ENCODE measurements around the gene IFI27.

The IFI27 gene

DNA sequence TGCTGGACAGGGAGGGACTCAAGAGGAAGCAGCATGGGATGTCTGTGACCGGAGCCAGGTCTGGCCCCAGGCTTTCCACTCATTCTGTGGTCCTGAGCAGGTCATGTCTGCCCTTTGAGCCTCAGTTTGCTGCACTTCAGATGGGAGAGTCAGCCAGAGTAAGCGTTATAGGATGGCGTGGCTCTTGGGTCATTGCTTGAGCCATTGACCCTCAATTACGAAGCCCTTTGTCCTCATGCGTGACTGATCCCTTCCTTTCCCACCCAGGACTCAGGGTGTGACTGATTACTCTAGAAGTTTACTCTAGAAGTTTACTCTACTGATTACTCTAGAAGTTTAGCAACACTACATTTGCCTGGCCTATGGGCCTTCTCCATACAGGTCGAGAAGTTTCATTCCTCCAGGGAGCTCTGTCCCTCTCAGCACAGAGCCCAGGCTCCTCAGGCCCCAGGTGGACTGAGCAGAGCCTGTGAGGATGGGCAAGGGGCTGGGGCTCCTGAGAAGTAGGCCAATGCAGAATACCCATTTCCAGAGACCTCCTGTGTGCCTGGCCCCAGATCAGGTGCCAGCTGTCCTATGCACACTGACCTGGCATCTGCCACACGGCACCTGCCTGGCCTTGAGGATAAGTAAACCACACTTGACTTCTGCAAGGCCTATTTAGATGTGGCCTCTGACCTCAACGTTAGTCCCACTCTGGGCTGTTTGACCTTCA, 7.6 kb upstream of the IFI27 start:
- DNase-seq (ENCODE audit: low spot score): no peak

DNA sequence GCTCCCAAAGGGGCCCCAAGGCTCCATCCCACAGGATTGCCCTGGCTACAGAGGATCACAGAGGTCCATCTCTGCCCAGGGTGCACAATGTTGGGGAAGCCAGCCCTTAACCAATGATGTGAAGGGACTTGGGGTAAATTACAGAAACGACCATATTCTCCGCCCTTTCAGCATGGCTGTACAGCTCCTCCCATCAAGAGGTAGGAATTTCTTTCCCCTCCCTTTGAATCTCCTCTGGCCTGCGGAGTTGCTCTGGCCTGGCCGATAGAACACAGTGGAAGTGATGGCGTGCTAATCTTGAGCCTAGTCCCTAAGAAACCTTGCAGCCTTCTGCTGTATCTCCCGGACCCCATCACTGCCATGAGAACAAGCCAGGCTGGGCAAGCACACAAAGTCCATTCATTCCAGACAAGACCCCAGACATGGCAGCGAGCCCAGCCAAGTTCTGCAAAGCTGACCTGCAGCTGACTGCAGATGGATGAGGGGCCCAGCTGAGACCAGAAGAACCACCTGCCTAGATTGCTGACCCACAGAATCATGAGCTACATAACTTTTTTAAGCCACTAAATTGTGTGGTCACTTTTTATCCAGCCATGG, 6.9 kb upstream of the IFI27 start:
- no peak for DNase-seq (ENCODE audit: low spot score)

DNA sequence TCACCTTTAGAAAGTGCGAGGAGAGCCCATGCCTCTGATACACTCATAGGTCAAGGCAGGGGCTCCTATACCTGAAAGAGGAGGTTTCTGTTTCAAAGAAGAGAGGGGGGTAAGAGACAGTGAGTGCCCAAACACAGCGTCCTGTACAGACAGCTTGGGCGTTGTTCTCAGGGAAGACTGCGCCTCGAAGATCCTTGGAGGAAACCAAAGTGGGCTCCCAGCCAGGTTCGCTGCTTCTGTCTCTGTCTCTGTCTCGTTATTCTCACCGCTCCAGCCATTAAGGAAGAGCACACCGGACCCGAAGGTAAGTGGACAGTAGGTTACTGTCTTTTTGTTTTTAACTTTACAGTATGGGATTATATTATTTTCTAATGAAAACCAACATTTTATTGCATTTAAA, 5.8 kb upstream of the IFI27 start:
- DNase-seq (ENCODE audit: low spot score): no peak

DNA sequence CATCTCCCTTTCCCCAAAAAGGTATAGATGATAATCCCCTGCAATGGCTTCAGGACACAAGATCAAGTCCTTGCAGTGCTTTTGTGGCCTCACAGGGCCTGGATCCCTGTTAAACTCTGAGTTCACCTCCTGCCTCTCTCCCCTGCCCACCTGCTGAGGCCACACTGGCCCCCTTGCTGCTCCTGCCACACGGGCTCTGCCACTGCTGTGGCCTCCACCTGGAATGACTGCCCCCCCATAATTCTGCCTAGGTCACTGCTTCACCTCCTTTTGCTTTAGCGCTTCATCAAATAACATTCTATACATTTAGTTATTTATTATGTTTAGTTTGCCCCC, 653 bp upstream of the IFI27 start:
- no peak for DNase-seq (ENCODE audit: low spot score)

DNA sequence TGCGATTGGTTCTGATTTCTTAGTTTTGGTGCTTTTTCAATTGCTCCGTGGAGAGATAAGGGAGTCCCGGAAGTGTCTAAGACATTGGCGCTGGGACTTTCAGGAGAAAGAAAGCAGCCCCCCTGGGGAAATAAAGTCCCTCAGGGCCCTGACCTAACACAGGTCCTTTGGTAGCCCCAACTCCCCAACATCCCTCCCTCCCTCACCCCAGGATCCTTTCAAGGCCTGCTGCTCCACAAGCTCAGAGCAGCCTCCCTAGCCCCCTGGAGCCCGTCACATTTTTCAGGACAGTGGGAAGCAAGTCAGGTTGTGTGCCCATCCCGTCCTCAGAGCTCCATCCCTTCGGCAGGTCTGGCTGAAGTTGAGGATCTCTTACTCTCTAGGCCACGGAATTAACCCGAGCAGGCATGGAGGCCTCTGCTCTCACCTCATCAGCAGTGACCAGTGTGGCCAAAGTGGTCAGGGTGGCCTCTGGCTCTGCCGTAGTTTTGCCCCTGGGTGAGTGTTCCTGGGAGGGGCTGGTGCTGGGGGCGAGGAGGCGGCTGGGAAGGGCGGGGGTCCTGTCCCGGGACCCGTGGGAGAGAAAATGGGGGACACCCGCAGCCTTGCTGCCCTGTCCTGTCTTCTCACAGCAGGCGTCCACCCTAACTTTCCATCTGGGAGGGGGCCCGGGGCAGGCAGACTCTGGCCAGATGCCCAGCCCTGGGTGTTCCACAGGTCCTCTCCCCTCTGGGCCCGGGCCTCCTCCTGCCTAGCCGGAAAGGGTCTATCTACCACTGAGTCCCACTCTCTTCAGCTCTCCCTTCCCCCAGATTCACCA, 950 bp downstream of the IFI27 start:
- no peak for DNase-seq (ENCODE audit: low spot score)

DNA sequence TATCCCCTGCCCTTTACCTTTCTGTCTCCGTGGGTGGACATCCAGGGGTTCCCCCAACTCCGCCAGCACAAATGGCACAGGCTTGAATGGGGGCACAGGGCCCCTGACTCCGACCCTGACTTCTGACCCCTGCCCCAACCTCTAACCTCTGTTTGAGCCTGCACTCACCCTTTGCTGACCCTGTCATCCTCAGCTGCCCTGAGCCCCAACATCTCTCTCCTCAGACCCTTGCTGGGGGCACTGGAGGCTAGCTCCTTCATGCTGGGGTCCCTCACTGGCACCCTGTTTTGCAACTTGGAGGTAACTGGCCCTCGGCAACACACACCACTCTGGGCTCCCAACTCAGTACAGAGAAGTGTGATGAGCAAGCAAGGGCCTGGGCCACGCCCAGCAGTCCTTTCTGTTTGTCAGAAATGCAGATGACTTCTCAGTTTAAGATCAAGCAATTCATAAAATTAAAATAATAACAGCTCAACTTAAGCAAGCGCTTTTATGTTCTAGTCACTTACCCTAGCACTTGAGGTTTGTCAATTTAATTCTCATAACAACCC, 2.1 kb downstream of the IFI27 start:
- DNase-seq (ENCODE audit: low spot score): no peak

DNA sequence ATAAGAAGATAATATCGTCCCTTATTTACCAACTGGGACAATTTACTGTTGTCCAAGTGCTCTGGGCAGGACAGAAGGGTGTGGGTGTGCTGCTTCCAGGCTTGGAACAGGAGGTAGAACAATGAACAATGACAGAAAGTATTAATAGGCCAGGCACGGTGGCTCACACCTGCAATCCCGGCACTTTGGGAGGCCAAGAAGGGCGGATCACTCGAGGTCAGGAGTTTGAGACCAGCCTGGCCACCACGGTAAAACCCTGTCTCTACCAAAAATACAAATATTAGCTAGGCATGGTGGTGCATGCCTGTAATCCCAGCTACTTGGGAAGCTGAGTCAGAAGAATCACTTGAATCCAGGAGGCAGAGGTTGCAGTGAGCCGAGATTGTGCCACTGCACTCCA, 2.5 kb downstream of the IFI27 start:
- DNase-seq (ENCODE audit: low spot score): no peak

DNA sequence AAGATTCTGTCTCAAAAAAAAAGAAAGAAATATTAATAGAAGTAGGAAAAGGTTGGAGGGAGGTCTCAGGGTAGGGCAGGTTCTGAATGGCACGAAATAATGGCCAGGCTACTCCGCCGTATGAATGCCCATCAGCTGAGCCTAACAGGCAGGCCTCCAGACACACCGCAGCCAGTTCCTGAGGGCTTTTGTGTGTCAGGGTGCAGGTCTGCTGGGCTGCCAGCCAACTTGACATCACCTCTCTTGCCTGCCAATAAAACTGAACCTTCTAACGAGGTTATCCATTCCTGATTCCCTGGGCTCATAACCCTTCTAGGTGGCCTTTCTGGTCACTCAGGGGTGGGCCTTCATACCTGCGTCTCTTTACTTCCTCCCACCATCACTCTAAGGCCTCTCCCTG, 3.0 kb downstream of the IFI27 start:
- DNase-seq (ENCODE audit: low spot score): peak; percentile 56

DNA sequence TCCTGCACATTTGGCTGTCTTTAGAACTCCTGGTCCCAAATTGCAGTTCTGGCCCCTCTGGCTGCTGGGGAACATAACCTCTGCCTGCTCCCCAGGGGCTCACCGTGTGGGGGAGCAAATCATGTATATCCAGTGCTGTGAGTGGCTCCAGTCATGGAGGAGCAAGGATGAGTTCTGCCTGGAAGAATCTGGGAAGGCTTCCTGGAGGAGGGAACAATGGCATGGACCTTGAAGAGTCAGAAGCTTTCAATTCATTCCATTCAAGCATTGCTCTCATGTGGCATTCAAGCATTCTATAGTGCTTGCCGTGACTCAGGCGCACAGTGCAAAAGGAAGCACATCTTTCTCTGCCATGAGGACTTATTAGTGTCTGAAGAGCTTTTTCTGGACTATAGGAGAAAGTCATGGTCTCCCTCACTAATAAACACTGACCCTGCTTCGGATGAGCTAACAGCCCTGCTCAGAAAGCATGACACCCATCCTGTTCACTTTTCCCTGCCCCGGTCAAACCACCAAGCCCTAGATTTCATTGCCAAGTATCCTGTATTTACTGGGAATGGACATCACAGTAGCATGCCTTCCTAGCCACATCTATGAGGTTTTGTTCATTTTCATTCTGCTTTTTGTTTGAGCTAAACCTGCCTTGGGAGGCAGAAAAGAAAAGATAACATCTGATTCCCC, 3.5 kb downstream of the IFI27 start:
- DNase-seq (ENCODE audit: low spot score): peak; percentile 24

DNA sequence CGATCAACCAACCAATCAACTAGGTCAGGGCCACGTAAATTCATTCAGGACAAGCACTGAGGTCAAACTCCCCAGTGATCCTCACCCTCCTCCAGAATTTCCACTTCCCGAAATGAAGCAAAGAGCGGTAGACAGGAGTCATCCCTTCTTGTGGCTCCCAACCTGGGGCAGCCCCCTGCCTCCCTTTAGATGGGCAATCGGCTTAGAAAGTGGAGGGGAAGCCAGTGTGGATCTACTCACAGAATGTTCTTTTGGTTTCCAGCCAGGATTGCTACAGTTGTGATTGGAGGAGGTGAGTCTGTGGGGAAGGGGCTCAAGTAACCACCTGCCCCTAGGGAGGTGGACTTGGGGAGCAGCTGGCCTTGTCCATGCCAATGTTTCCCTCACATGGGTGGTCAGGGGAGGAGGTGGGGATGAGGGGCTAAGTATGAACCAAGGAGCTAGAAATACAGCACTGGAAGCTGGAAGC, 4.1 kb downstream of the IFI27 start:
- DNase-seq (ENCODE audit: low spot score): no peak

DNA sequence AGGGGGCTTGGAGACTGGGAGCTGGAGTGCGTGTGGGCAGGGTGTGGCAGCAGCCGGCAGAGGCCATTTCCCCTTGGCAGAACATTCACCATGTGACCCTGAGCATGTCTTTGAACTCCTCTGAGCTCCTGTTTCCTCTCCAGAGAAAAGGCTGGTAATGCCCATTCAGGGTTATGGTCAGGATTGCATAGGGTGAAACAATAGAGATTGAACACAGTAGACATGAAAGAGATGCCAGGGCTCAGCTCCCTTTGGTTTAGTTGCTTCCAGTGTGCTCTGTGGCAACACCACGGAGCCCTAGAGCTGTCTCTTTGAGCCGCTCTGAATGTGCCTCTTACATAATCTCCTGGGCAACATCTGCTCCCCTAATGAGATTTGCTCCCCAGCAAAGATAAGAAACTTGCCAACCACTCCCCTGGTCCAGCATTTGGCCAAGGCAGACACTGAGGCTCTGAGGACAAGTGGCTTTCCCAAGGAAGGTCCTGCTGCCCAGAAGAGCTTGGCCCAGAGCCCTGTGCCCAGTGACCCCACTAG, 4.6 kb downstream of the IFI27 start:
- no peak for DNase-seq (ENCODE audit: low spot score)

DNA sequence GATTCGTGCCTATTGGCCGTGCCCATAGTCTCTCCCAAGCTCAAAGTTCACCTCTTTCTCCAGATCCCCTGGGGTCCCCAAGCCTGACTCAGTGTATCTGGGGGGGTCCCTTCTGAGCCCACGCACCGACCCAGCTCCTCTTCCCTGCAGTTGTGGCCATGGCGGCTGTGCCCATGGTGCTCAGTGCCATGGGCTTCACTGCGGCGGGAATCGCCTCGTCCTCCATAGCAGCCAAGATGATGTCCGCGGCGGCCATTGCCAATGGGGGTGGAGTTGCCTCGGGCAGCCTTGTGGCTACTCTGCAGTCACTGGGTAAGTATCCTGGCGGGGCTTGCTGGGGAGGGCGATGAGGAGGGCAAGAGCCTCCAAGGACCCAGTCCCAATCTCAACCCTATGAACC, 5.1 kb downstream of the IFI27 start:
- no peak for DNase-seq (ENCODE audit: low spot score)

DNA sequence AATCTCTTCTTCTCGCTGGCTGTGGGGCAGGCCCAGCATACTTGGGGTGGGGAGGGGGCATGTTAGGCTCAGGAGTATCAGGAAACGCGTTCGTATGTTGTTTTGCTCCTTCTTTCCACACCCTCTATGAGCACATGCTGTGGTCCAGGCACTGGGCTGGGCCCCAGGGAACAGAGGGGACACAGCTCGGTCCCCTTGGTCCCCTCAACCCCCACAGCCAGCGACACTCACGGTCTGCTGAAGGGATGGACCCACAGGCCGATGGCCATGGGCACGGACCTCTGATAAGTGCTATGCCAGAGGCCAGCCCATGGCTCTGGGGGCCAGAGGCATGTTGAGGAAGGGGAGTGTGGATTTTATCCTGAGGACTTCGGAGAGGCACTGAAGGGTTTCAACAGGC, 6.2 kb downstream of the IFI27 start:
- no peak for DNase-seq (ENCODE audit: low spot score)

DNA sequence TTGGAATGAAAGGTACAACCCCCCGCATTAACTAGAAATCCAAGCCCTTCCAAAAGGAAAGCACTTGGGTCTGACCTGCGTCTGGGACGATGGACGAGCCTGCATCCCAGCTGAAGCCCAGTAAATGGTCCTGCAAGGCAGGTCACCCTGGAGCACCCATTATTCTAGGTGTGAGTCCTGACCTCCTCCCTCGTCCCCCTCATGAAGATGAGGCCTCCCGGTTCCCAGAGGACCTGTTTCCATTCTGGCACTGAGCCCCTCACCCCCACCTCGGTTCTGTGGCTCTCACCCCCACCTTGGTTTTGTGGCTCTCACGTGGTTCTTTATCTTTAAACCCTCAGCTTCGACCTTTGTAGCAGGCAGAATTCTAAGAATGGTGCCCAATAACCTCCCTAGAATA, 7.3 kb downstream of the IFI27 start:
- no peak for DNase-seq (ENCODE audit: low spot score)

DNA sequence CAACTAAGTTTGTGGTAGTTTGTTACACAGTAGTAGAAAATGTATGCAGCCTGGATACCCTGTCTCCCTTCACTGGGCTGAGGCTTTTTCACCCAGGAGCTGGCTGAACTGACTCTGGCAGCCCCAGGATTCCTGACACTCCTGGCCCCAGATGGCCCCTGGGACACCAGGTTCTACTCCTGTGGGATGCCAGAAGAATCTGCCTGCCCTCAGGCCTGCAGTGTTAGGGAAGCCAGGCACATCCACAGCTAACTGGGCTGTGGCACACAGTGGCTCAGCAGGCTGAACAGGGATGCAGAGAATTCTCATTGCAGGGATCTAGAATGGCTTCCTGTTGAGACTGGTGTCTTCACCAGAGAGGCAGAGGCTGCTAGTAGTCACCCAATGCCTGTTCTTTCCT, 8.5 kb downstream of the IFI27 start:
- no peak for DNase-seq (ENCODE audit: low spot score)

DNA sequence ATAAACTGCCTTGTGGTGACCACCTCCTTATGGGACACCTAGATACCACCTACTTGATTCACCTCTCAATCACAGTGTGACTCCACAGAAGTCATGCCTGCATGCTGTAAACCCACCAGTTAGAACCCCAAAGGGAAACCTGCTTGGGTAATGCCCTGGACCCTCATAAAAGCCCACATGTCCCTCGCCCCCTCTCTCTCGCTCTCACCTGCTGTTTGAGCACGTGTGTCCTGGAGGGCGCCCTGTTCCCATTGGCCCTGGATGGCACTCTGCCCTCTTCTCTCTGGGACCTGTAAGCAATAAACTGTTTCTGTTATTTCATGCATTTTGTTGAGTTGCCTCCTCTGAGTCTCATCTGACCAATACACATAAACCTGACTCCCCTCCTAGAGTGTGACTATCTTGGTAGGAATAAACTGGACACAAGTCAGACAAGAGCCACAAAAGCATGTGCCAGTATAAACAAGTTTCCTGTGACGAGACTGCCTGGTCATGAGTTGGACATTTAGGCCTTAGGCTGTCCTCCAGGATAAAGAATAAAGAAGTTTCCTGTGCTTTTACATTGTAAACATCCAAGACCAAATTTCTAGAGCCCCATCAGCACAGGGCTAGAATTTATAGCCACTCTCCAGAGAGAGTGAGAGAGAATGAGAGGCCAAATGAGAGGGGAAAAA, 10.3 kb downstream of the IFI27 start:
- DNase-seq (ENCODE audit: low spot score): peak; percentile 6

DNA sequence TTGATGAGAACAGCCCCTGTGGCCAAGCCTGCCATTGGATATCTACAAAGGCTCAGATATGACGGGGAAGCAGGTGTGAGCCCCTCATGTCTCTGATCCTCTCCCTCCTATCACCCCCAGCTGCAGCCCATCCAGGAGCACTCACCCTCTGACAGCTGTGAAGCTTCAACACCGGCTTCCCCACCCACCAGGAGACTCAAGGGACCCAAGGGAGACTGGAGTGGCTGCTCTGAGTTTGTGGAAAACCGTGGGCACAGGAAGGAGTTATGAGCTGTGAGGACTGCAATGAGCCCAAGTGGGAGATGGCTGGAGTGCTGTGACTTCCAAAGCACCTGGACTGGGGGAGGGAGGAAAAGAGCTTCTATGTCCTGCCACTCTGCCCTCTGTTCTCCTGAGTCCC, 10.9 kb downstream of the IFI27 start:
- no peak for DNase-seq (ENCODE audit: low spot score)

DNA sequence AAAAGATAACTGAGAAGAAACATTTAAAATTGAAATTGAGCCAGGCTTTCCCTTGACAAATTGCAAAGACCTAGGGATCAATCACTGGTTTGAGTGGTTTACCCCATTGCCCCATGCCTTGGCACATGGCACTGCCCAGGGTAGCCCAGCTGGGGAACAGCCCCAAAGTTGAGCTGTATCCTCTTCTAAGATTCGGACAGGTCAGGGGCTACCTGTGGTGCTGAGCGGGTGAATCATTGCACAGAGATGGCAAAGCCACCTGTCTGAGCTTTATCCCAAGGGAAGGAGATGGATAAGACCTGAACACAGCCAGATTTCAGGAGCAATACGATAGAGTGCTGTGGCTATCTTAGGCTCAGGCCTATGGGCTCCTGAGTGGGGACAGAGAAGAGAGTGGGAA, 11.9 kb downstream of the IFI27 start:
- DNase-seq (ENCODE audit: low spot score): no peak

DNA sequence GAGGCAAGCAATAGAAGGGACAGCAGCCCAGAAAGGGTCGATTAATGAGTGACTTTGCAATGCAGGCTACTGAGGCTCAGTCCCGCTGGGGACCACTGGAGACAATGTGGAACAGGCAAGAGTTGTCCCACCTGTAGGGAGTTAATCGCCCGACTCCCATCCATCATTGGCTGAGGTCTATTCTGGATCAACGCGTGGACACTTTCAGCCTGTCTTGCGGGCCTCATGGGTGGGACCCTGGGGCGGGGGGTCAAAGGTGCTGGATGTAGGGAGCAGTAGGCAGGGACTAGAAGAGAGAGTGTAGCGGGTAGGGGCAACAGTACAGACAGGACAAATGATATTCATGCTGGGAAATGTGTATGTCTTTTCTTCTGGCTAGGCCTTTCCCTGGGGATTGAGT, 12.8 kb downstream of the IFI27 start:
- no peak for DNase-seq (ENCODE audit: low spot score)

DNA sequence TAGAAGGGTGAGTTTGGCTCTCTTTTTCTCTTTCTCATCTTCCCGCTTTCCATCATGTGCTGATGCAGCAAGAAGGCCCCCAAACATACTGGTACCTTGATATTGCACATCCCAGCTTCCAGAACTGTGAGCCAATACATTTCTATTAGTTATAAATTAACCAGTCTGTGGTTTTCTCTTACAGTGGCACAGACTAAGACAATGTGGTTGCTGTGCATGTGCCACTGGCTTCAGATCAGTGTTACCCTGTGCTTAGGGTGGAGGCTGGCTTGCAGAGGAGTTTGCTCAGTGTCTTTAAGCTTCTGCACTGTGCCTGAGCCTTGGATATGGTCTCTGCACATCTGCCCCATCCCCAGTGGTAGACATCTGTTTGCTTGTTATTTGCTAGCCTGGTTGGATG, 13.3 kb downstream of the IFI27 start:
- DNase-seq (ENCODE audit: low spot score): peak; percentile 75

DNA sequence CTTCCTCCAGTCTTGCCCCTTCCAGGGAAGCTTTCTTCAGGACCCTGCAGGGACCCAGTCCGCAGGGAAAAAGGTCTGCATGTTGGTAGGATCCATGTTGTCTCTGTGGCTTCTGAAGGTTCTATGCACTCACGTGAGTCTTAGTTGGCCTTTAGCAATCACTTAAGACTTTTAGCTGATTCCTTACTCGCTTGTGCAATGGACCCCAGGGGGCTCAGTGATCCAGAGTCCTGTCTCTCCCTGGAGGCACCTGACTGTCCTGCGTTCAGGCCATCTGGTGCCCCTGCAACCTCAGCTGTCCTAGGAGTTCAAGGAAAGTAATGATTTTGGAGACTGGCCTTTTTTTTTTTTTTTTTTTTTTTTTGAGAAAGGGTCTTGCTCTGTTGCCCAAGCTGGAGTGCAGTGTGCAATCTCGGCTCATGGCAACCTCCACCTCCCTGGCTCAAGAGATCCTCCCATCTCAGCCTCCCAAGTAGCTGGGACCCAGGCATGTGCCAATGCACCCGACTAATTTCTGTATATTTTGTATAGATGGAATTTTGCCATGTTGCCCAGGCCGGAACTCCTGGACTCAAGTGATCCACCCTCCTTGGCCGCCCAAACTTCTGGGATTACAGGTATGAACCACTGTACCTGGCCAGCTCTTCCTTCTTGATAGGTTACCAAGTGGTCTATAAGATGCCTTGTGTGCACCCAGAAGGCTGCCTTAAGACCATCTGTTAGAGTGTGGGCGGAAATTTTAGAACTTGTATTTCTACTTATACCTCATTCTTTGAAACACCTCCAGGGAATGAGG, 14.2 kb downstream of the IFI27 start:
- no peak for DNase-seq (ENCODE audit: low spot score)
